Liver (tissue), 3 donors: Measurements from ENCODE around the gene BAG3.

Source experiments
- CTCF ChIP-seq: fragments of 150-350 bp; IDR thresholded peaks from 2 replicates; pipeline ENCODE4 v1.5.1; 2017; ENCODE audit warnings: improper control_type of control experiment, low read depth, low read length; ENCODE audit not compliant: missing input control
- EGR1 ChIP-seq, 2 donors: IDR thresholded peaks; 2 replicates each; pipeline ENCODE4 v1.6.1; 2016 to 2018; ENCODE audit warnings: antibody characterized with exemption in 2 of 2, low read depth in 2 of 2
- GABPA ChIP-seq, 2 donors: IDR thresholded peaks in 1 of 2; conservative IDR thresholded peaks in 1 of 2; 2 replicates each; pipeline ENCODE4 v1.6.1; 2016; ENCODE audit warnings: antibody characterized with exemption in 2 of 2, mild to moderate bottlenecking in 1 of 2, moderate library complexity in 1 of 2
- JUND ChIP-seq, 2 donors: IDR thresholded peaks; 2 replicates each; pipeline ENCODE4 v1.6.1; 2016; ENCODE audit warnings: antibody characterized with exemption in 2 of 2
- MAX ChIP-seq: IDR thresholded peaks from 2 replicates; pipeline ENCODE4 v1.6.1; 2016; ENCODE audit warnings: antibody characterized with exemption
- REST ChIP-seq: IDR thresholded peaks from 2 replicates; pipeline ENCODE4 v1.6.1; 2016; ENCODE audit warnings: antibody characterized with exemption, mild to moderate bottlenecking
- TAF1 ChIP-seq: conservative IDR thresholded peaks from 2 replicates; pipeline ENCODE4 v1.6.1; 2016; ENCODE audit warnings: antibody characterized with exemption, mild to moderate bottlenecking
- YY1 ChIP-seq: IDR thresholded peaks from 2 replicates; pipeline ENCODE4 v1.6.1; 2016; ENCODE audit warnings: antibody characterized with exemption, mild to moderate bottlenecking
- donor health status: healthy.
- donor health status: healthy.

- no peak for TF ChIP-seq TAF1
- no peak for TF ChIP-seq MAX
- no peak for TF ChIP-seq CTCF
- peak; percentile 21 for TF ChIP-seq YY1
- TF ChIP-seq GABPA (IDR thresholded peaks at IDR 0.05 in 1 of 2, conservative IDR thresholded peaks at IDR 0.05 in 1 of 2): no peak
- no peak for TF ChIP-seq EGR1 (IDR thresholded peaks at IDR 0.05; ENCODE audit: low read depth in 2 of 2)
- no peak for TF ChIP-seq JUND (IDR thresholded peaks at IDR 0.05)
- no peak for TF ChIP-seq REST
Observed at GRCh38 chr10:119663866-119664698, 12.9 kb downstream of the BAG3 start.
